SHP77 treated with DMSO at 0.1 percent for 48 hours (cell line): ENCODE measurements around the gene ZNF232.
"Not testable (repeated sequence)": the region's sequence is repeated elsewhere in the genome, so short reads cannot be mapped to it uniquely, and the experiment has no call there.

ENCODE experiments used
- DNase-seq: peaks from one replicate; lab custom pipeline; 2025; lab: John Stamatoyannopoulos, UW

ZNF232 gene

DNA sequence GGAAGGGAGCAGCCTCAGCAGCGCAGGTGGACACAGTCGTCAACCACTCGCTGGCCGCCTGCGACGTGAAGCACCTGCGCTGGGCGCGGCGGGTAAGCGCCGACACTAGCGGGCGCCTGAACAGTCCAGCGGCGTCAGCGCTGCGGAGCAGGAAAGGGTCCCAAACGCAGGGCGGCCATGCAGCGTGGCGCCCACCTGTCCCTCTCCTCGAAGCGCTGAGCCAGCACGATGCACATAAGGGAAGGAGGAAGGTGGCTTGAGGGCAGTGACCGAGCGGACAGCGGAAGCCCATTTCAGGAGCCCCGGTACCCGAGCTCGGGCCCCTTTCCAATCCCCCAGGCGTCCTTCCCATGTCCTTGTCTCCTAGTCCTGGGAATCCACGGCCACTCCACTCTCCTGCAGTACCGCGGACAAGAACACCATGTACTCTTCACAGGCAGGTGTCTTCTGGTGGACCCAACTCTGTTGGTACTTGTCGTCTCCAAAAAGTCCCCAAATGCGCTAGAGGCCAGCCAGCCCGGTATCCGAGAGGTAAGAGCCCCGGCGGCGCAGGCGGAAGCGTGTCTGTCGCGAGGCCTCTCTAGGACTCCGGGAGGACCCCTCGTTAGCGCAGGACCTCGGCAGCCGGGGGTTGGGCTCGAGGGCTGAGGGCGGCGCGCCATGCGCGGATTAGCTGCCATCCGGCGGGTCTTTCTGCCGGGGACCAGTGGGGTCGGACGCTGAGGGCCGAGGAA lies 14.4 kb downstream of the ZNF232 start:
- DNase-seq: no peak

DNA sequence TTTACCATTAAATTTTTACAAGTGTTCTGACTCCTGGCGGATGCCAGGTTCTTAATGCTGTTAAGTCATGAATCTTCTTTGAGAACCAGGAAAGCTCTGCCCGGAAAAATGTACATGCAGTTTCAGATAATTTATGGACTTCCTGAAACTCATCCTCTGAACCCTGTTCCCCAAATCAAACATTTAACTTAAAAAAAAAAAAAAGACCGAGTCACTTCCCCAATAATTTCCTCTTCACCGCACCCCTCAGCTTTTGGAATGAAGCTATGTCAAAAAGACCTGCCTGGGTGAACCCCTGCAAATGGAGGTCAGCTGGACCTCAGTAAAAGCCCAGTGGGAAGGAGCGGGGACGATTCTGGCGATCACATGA lies 15.0 kb downstream of the ZNF232 start:
- no peak for DNase-seq

DNA sequence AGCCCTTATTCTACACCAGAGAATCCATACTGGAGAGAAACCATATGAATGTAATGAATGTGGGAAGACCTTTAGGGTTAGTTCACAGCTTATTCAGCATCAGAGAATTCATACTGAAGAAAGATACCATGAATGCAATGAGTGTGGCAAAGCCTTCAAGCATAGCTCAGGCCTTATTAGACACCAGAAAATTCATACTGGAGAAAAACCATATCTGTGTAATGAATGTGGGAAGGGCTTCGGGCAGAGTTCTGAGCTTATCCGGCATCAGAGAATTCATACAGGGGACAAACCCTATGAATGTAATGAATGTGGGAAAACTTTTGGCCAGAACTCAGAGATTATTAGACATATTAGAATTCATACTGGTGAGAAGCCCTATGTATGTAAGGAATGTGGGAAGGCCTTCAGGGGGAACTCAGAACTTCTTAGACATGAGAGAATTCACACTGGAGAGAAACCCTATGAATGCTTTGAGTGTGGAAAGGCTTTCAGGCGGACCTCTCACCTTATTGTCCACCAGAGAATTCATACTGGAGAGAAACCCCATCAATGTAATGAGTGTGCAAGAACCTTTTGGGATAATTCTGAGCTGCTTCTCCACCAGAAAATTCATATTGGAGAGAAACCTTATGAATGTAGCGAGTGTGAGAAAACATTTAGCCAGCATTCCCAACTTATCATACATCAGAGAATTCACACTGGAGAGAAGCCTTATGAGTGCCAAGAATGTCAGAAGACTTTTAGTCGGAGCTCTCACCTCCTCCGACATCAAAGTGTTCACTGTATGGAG lies 19.3 kb downstream of the ZNF232 start:
- DNase-seq: no peak

DNA sequence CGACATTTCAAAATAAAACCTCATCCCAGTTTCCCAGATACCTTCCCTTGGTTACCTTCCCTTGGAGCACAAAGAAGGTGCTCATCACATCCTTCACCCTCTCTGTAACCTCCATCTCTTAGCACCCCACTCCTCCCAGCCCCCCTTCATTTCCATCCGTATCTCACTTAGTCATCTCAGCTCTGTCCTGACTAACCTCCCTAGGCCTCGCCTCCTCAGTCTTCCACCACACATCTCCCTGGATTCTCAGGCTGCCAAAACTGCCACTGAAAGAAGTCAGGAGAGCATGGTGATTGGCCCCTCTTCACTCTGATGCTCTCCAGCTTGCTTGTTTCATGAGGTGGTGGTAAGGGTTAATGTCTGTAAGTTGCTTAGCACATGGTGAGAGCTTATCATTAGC lies 31.1 kb downstream of the ZNF232 start:
- no peak for DNase-seq

DNA sequence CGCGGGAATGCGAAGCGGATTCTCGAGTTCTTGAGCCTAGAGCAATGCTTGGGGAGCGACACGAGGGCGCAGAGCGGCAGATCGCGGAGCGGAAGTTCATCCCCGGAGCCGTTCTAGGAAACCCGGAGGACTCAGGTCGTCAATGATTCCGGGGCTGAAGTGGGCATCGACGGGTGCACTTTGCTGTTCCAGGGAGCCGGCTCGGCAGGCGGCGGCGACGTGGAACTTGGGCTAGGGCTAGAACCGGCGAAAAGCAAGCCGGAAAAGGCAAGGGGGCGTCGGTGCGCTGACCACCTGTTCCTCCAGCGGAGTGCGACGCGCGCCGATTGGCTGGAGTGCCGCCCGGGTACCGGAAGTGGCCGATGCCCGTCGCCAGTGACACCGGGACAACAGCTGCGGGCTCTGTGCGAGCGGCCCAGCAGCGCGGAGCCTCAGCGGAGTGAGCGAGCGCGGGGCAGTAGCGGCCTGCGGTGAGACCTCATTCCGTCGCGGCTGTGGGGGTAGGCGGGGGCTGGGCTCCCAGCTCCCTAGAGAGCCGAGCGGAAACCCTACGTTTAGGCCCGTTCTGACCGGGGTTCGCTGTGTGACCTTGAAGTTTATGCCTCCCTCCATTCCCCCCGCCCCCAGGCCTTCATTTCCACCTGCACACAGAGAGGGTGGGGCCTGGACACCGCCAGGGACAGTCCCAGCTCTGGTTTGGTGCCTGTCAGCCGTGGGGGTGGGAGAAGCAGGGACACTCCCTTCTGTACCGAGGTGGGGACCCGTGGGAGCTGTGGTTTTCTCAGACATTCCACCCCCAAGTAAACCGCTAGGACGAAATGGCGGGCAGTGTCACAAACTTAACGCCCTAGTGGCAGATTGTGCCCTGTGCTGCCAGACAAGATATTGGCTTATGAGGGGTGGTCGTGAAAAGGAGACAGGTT lies 33.3 kb downstream of the ZNF232 start, which contains the start of gene ZFP3:
ZFP3 (plus strand) TSS at position 362 of the 923 bp plus-strand sequence. CDS start 13,038 bp downstream, outside the sequence.
- peak; percentile 92 for DNase-seq

DNA sequence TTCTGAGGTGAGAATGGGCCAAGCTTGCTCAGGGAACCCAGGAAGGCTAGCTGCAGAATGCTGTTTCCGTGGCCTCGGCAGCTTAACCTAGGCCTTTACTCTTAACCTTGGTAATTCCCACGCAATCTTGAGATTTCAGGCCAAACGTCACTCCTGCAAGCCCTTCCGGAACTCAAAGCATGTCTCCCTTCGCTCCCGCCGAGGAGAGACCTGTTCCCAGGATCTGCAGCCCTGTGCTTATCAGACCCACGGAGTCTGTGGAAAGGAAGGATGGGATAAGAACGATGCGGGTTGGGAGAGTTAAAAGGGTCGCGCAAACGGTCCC lies 33.9 kb downstream of the ZNF232 start:
- no peak for DNase-seq

DNA sequence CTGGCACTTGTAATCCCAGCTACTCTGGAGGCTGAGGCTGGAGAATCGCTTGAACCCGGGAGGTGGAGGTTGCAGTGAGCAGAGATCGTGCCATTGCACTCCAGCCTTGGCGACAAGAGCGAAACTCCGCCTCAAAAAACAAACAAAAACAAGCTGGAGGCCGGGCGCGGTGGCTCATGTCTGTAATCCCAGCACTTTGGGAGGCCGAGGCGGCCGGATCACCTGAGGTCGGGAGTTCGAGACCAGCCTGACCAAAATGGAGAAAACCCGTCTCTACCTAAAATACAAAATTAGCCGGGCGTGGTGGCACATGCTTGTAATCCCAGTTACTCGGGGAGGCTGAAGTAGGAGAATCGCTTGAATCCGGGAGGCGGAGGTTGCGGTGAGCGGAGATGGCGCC lies 34.4 kb downstream of the ZNF232 start:
- DNase-seq: not testable (repeated sequence)

DNA sequence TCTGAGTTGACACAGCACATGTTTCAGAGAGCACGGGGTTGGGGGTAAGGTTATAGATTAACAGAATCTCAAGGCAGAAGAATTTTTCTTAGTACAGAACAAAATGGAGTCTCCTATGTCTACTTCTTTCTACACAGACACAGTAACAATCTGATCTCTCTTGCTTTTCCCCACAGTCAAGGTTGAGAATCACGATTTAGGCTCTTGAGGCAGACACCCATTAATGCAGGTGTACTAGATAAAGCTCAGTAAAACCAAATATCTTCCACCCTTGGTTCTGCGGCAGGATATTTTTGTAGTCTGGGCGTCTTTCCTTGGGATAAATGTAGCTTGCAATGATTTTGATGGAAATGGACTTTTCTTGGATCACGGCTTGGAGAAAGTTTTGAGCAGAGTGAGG lies 36.2 kb downstream of the ZNF232 start:
- not testable (repeated sequence) for DNase-seq

DNA sequence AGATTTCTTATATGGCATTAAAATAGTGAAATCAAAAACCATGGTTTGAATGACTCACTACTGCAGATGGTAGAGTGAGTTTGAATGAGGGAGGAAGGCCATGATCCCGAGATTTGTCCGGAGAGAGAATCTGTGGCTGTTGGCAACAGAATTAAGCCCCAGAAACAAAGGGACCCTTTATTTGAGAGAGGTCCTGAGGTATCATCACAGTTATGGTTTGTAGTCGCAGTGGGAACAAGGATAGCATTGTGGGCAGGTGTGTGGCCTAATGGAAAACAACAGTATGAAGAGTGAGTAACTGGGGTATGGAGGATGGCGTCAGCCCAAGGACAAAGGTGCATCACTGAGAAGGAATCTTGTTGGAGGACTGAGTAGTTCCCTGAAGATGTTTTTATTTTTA lies 42.0 kb downstream of the ZNF232 start:
- DNase-seq: no peak

DNA sequence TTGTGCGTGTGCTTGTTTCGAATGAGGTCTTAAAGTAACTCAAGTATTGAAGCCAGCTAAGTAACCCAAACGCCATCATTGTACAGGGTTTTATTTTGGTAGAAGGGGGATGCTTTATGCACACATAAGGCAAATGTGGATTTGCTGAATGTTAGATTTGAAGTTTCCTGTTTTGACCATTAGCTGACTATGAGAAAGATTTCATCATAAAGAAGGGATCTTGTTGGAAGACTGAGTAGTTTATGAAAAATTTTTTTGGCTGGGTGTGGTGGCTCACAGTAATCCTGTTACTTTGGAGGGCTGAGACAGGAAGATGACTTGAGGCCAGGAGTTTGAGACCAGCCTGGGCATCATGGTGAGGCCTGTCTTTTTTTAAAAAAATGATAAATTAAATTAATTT lies 43.4 kb downstream of the ZNF232 start:
- no peak for DNase-seq

DNA sequence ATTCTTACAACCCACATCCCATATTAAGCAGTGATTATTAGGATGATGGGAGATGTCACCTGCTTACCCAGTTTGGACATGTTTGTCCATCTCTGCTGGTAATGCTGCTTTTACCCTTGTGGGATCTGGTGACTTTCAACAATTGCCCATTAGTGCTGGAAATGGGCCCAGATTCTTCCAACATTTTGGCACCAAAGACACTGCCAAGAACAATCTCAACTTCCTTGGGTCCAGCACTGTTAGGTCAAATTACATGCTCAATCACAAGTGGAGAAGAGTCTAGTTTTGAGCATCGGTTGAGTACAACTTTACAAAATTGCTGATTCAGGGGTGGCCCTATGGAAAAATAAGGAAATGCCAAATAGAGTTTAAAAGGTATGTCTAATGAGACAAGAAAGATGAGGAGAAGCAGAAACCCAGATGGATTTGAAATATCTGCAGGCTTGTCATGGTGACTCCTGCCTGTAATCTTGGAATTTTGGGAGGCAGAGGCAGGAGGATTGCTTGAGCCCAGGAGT lies 46.4 kb downstream of the ZNF232 start:
- DNase-seq: no peak
